ENCODE measurements around the gene SPRED1. TPM values are rescaled to one million over a fixed set of nuclear protein-coding genes. Genes with fewer than 3 reads are reported as not detected.

SPRED1 gene
- total RNA-seq, 1 donor from 2014 or later = 22.9 TPM

GRCh38 chr15:38398134-38398533 lies 145.5 kb downstream of the SPRED1 start:
- DNase-seq (ENCODE audit: low spot score, unreplicated experiment) = no peak
- H3K27me3 Mint-ChIP-seq = peaks cover 3% of the 10 kb centered on the region
- no peaks in the 10 kb centered on the region for H3K36me3 Mint-ChIP-seq (ENCODE audit: insufficient read depth)
- no peak overlapping the region for H3K4me3 Mint-ChIP-seq (ENCODE audit: low read depth)
- H3K9me3 Mint-ChIP-seq (ENCODE audit: low read depth) = peaks cover 5% of the 10 kb centered on the region
- no peak for TF ChIP-seq CTCF (IDR thresholded peaks at IDR 0.05; ENCODE audit: unreplicated experiment)
- H3K4me1 Mint-ChIP-seq (ENCODE audit: low read depth) = no peaks in the 10 kb centered on the region
- no peak overlapping the region for H3K27ac Mint-ChIP-seq

GRCh38 chr15:38401106-38401505 lies 148.5 kb downstream of the SPRED1 start:
- no peak for DNase-seq (ENCODE audit: low spot score, unreplicated experiment)
- H3K9me3 Mint-ChIP-seq (ENCODE audit: low read depth) = peaks cover 5% of the 10 kb centered on the region
- H3K27ac Mint-ChIP-seq = no peak overlapping the region

DNA sequence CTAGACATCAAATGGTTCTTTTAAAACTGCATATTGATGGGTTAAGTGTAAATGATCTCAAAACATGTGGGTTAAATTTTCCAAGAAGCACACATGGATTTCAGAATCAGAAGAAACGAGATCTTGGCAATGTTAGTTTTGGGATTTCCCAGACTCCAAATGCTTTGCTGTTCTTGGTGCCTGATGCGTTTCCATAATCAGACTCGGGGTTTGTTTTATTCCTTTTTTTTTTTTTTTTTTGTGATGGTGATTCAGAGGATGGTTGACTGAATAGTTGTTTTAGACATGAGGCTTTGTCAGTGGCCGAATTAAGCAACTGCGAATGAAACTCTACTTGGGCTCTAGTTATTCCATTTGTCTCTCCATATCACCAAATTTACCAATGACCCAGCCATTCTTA lies 149.1 kb downstream of the SPRED1 start:
- Mint-ChIP-seq H3K9me3 (ENCODE audit: low read depth) (peaks cover 5% of the 10 kb centered on the region), H3K36me3 (ENCODE audit: insufficient read depth) (no peaks in the 10 kb centered on the region), H3K4me1 (ENCODE audit: low read depth) (no peaks in the 10 kb centered on the region), H3K27me3 (peaks cover 6% of the 10 kb centered on the region), H3K27ac (no peak overlapping the region), H3K4me3 (ENCODE audit: low read depth) (no peak overlapping the region)
- DNase-seq (ENCODE audit: low spot score, unreplicated experiment) = no peak
- no peak for TF ChIP-seq CTCF (IDR thresholded peaks at IDR 0.05; ENCODE audit: unreplicated experiment)

More at GRCh38 chr15:38401106-38401505, 148.5 kb downstream of the SPRED1 start:
- no peaks in the 10 kb centered on the region for H3K36me3 Mint-ChIP-seq (ENCODE audit: insufficient read depth)
- TF ChIP-seq CTCF (IDR thresholded peaks at IDR 0.05; ENCODE audit: unreplicated experiment) = no peak
- no peaks in the 10 kb centered on the region for H3K4me1 Mint-ChIP-seq (ENCODE audit: low read depth)
- peaks cover 4% of the 10 kb centered on the region for H3K27me3 Mint-ChIP-seq
- no peak overlapping the region for H3K4me3 Mint-ChIP-seq (ENCODE audit: low read depth)

GRCh38 chr15:38406436-38406835 lies 153.8 kb downstream of the SPRED1 start:
- no peak overlapping the region for H3K27ac Mint-ChIP-seq
- no peaks in the 10 kb centered on the region for H3K4me1 Mint-ChIP-seq (ENCODE audit: low read depth)
- H3K9me3 Mint-ChIP-seq (ENCODE audit: low read depth) = peaks cover 5% of the 10 kb centered on the region
- H3K27me3 Mint-ChIP-seq = peaks cover 9% of the 10 kb centered on the region
- H3K36me3 Mint-ChIP-seq (ENCODE audit: insufficient read depth) = no peaks in the 10 kb centered on the region
- no peak overlapping the region for H3K4me3 Mint-ChIP-seq (ENCODE audit: low read depth)
- TF ChIP-seq CTCF (IDR thresholded peaks at IDR 0.05; ENCODE audit: unreplicated experiment) = no peak
- no peak for DNase-seq (ENCODE audit: low spot score, unreplicated experiment)

Other genes starting within 250 kb of the SPRED1 start
- gene FAM98B, start 201.3 kb downstream of the SPRED1 start, total RNA-seq = 50.8 and 59.3 TPM in 2 replicates

All from progenitor cell of endocrine pancreas (in vitro differentiated cells).